ENCODE data around the gene SYPL1.

Gene SYPL1

DNA sequence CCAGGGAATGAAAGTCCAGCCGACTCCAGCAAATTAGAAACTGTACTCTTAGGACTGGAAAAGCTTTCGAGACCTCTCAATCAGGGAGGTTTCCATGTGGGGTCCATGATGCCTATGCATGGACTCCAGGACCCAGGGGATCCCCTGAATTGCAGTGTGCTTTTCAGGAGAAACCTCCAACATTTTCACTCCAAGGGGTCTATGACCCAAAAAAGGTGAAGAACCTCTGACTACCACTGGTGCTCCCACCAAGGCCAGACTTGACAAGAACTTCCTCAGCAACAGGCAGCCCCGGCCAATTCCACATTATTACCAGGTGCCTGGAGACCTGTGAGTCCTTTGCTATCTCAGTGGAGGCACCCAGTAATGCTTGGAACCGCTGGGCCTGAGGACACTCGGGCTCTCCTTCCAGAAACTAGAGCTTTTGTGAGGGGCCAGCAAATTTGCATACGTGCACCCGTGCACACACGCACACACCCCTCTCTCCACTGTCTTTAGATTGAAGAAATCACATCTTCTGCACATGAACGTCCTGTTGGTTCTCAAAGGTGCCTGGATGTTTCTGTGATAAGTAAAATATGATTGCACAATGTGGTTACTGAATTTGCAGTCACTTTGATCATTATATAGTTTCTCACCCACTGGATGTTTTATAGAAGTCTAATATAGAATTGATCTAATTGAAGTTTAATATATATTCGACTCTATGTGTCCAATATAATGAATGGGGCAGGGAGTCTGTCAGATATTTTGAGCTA lies 54.7 kb downstream of the SYPL1 start:
- TF ChIP-seq TAF1 (IDR thresholded peaks at IDR 0.05; ENCODE audit: borderline replicate concordance, insufficient read depth, low read length) (no peak), POLR2AphosphoS5 (IDR thresholded peaks at IDR 0.05; ENCODE audit: low read depth, low read length) (no peak), SIN3A (IDR thresholded peaks at IDR 0.05; ENCODE audit: borderline replicate concordance, insufficient read depth, low read length) (no peak), FOXP2 (optimal IDR thresholded peaks at IDR 0.05; ENCODE audit: borderline replicate concordance, extremely low read depth, extremely low read length, insufficient read depth) (no peak)
- TF ChIP-seq, protein P1, sequence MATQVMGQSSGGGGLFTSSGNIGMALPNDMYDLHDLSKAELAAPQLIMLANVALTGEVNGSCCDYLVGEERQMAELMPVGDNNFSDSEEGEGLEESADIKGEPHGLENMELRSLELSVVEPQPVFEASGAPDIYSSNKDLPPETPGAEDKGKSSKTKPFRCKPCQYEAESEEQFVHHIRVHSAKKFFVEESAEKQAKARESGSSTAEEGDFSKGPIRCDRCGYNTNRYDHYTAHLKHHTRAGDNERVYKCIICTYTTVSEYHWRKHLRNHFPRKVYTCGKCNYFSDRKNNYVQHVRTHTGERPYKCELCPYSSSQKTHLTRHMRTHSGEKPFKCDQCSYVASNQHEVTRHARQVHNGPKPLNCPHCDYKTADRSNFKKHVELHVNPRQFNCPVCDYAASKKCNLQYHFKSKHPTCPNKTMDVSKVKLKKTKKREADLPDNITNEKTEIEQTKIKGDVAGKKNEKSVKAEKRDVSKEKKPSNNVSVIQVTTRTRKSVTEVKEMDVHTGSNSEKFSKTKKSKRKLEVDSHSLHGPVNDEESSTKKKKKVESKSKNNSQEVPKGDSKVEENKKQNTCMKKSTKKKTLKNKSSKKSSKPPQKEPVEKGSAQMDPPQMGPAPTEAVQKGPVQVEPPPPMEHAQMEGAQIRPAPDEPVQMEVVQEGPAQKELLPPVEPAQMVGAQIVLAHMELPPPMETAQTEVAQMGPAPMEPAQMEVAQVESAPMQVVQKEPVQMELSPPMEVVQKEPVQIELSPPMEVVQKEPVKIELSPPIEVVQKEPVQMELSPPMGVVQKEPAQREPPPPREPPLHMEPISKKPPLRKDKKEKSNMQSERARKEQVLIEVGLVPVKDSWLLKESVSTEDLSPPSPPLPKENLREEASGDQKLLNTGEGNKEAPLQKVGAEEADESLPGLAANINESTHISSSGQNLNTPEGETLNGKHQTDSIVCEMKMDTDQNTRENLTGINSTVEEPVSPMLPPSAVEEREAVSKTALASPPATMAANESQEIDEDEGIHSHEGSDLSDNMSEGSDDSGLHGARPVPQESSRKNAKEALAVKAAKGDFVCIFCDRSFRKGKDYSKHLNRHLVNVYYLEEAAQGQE (IDR thresholded peaks at IDR 0.05; ENCODE audit: insufficient read depth in 1 of 2, low read depth in 2 of 2, low read length in 2 of 2): no peak

DNA sequence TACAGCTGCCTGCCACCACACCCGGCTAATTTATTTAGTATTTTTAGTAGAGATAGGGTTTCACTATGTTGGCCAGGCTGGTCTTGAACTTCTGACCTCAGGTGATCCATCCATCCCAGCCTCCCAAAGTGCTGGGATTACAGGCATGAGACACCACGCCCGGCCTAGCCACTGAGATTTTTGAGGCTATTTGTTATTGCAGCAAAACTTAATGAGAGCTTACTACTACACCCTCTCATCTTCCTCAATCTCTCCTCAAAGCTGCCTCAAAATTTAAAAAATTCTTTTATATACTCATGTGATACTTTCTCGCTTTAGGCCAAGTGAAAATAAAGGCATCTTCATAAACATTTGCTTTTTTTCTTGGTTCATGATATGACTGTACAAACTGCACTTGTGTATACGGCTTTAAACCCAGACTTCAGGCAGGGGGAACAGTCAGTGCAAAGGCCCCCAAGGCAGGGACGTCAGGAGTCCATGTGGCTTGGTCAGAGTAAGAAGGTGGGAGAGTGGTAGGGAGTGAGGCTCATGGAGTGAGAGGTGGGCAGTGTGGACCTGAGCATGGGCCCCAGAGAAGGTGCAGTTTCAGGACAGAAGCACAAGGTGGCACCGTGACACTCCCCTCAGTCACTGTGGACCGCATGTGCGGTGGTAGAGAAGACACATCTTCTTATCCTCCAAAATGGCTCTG lies 55.5 kb downstream of the SYPL1 start:
- TF ChIP-seq FOXP2 (optimal IDR thresholded peaks at IDR 0.05; ENCODE audit: borderline replicate concordance, extremely low read depth, extremely low read length, insufficient read depth): peak; percentile 39
- TF ChIP-seq, protein P1 (IDR thresholded peaks at IDR 0.05; ENCODE audit: insufficient read depth in 1 of 2, low read depth in 2 of 2, low read length in 2 of 2): no peak
- no peak for TF ChIP-seq POLR2AphosphoS5 (IDR thresholded peaks at IDR 0.05; ENCODE audit: low read depth, low read length)

DNA sequence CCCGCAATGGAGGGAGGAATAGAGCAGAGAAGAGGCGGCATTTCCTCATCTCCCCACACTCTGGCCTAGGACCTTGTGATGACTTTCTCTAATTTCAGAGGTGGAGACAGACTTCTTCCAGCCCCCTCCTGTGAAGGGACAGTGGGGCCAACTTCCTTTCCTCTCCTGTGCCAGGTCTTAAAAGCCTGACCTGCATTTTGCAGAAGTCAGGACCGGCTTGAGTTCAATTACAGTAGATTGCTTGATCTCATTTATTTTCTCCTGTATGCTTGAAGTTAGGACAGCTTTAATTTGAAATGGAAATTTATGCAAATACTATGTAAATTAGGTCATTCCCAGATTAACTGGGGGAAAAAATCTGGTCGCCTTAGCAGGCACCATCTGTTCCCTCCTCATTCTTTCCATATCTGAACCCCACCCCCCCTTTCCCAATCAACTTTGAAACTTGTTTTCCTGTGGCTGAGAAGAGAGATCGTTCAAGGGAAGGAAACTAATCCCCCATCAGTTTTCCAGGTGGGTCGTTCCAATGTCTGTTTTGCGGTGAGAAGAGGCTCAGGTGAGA lies 57.1 kb downstream of the SYPL1 start:
- no peak for TF ChIP-seq TAF1 (IDR thresholded peaks at IDR 0.05; ENCODE audit: borderline replicate concordance, insufficient read depth, low read length)
- TF ChIP-seq SIN3A (IDR thresholded peaks at IDR 0.05; ENCODE audit: borderline replicate concordance, insufficient read depth, low read length): no peak
- TF ChIP-seq, protein P1 (IDR thresholded peaks at IDR 0.05; ENCODE audit: insufficient read depth in 1 of 2, low read depth in 2 of 2, low read length in 2 of 2): no peak
- no peak for TF ChIP-seq FOXP2 (optimal IDR thresholded peaks at IDR 0.05; ENCODE audit: borderline replicate concordance, extremely low read depth, extremely low read length, insufficient read depth)
- TF ChIP-seq POLR2AphosphoS5 (IDR thresholded peaks at IDR 0.05; ENCODE audit: low read depth, low read length): no peak

DNA sequence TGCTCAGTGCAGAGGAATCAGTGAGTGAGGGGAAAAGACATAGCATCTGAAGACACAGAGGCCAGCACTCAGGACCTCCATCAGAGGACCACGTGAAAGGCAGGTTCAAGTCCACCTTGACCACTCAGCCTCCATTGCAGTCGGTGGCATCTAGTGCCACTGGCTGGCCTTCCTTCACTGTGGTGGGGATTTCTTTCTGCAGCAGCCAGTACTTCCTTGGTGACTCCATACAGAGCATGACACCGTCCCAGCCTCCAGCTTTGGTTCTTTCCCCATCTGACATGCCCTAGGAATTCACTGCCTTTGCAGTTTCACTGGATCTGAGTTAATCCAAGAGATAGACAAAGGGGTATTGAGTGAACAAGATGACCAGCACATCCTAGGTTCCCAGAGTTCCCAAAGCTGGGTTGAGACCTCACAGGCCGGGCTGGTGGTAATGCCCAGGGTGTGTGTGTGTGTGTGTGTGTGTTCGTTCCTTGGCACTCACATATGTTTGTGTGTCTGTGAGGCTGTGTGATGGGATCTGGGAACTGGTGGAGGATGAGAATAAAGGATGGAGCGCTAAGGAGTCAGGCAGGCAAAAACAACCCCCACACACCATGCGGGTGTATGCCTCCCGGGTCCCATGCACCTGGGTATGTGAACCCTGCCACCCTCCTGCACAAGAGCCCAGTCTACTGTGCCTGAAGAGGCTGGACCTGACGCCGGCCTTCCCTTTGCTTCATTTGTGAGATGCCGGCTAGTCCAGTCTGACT lies 57.8 kb downstream of the SYPL1 start:
- TF ChIP-seq, protein P1 (IDR thresholded peaks at IDR 0.05; ENCODE audit: insufficient read depth in 1 of 2, low read depth in 2 of 2, low read length in 2 of 2): no peak
- no peak for TF ChIP-seq POLR2AphosphoS5 (IDR thresholded peaks at IDR 0.05; ENCODE audit: low read depth, low read length)
- TF ChIP-seq FOXP2 (optimal IDR thresholded peaks at IDR 0.05; ENCODE audit: borderline replicate concordance, extremely low read depth, extremely low read length, insufficient read depth): no peak
- no peak for TF ChIP-seq TAF1 (IDR thresholded peaks at IDR 0.05; ENCODE audit: borderline replicate concordance, insufficient read depth, low read length)
- no peak for TF ChIP-seq SIN3A (IDR thresholded peaks at IDR 0.05; ENCODE audit: borderline replicate concordance, insufficient read depth, low read length)

Measured in PFSK-1 (cell line).